ENCODE measurements around the gene PEX19.

Gene PEX19

DNA sequence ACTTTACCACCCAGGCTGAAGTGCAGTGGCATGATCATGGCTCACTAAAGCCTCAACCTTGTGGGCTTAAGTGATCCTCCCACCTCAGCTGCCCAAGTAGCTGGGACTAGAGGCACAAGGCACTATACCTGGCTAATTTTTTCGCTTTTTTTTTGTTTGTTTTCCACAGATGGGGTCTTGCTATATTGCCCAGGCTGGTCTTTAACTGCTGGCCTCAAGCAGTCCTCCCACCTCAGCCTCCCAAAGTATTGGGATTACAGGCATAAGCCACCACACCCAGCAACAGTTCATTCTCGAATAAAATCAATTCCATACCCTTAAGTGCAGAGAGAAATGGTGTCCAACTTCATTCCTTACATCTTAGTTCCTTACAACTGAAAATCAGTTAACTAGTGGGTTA, 47.4 kb downstream of the PEX19 start:
- no peak for DNase-seq

DNA sequence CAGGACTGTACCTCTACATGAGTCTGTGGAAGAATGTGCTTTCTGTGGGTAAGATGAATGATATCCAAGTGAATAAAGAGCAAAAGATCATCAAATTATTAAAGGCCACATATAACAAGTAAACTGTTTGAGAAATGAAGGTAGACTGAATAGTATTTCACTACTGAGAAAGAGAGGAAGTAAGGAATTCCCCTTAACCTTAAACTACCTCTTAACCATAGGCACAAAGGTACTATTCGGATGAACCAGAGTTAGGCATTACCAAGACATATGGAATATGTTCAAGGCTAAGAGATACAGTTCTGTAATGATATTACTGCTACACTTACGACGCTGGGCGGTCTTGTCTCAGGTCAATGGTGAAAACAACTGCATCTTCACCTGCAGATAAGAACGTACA, 48.1 kb downstream of the PEX19 start:
- DNase-seq = no peak

- DNase-seq = no peak
These were observed 52.0 kb downstream of the PEX19 start for GRCh38 chr1:160232911-160233310.

DNA sequence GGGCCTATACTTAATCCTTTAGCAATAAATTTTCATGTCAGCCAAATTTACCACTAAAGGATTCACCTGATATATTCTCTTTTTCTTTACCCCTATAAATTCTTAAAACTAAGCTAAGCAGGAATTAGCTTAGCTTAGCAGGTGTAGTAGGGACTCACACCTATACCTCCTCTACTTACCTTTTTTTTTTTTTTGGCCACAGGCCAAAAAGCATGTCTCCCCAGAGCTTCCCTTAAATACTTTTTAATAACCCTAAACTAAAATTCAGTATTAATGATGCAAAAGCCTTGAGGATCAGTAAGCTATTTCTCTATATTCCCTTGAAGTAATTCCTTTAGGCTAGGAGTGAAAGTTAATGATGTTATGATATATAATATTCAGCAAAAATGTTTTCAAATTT, 56.5 kb downstream of the PEX19 start:
- no peak for DNase-seq

DNA sequence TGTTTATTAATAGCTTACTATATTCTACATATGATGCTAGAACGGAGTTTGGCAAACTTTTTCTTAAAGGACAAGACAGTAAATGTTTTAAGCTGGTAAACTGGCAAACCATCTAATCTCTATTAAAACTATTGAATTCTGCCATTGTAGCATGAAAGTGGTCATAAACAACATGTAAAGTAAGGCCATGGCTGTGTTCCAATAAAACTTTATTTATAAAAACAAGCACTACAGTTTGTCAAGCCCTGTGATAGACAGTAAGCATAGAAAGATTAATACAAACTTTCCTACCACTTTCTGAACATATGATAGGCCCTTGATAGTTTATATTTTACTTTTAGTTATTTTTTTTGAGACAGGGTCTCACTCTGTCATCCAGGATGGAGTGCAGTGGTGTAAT, 57.4 kb downstream of the PEX19 start:
- no peak for DNase-seq

DNA sequence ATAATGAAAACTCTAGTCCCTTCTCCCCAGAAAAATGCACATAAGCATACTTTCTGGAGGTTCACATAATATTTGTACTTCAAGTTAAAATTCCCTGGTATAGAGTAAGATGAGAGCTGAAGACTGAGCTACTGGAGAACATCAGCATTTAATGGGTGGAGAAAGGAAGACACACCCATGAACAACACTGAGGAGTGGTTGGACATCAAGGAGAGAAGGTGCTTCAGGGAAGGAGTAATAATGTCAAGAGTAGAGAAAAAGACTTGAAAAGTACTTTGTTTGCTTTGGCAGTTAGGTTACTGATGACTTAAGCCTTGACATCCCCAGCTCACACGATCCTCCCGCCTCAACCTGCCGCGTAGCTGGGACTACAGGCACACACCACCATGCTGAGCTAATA, 57.9 kb downstream of the PEX19 start:
- DNase-seq = no peak

All from activated CD4-positive, alpha-beta T cell treated with anti-CD3 and anti-CD28 coated beads, Interleukin-2, amount 50 U/mL, for 16 hours (primary cell).